Right lobe of liver (tissue), 4 donors: ENCODE data around the gene PDE6H.

ENCODE experiments used
- CTCF ChIP-seq, 4 donors: fragments of 200-600 bp in 3 of 4; fragments of 450-650 bp in 1 of 4; IDR thresholded peaks; one replicate each; pipeline versions ENCODE4 v1.5.1 to v1.8.0; 2016 to 2022; ENCODE audit warnings: antibody characterized with exemption in 4 of 4, mild to moderate bottlenecking in 2 of 4
- POLR2A ChIP-seq: fragments of 450-650 bp; IDR thresholded peaks from one replicate; pipeline ENCODE4 v1.6.1; 2017; ENCODE audit warnings: antibody characterized with exemption, mild to moderate bottlenecking
- donor health status: DM: no; HTN: no; CAD: no.
- donor health status: DM: no; HTN: no; CAD: no.
- donor health status: DM: no; HTN: yes; CAD: no.

GRCh38 chr12:14970473-14970872 is 2.4 kb upstream of the PDE6H start:
- no peak for TF ChIP-seq CTCF (IDR thresholded peaks at IDR 0.05)
- no peak for TF ChIP-seq POLR2A
